Endodermal cell (in vitro differentiated cells): ENCODE data around the gene TOMM34. TPM values are rescaled to one million over a fixed set of nuclear protein-coding genes. Genes with fewer than 3 reads are reported as not detected.

ENCODE experiments used
- DNase-seq: peaks from one replicate; pipeline ENCODE4 v3.0.0-alpha.2; 2017
- H3K27ac ChIP-seq: 2 replicates; pipeline ENCODE4 v1.5.1; 2013; ENCODE audit warnings: mild to moderate bottlenecking, low read depth, low read length, moderate library complexity
- H3K27me3 ChIP-seq: 2 replicates; pipeline ENCODE4 v1.6.1; 2013; ENCODE audit warnings: mild to moderate bottlenecking, low read length, moderate library complexity; ENCODE audit not compliant: insufficient read depth, control insufficient read depth, poor library complexity, severe bottlenecking
- H3K36me3 ChIP-seq: 2 replicates; pipeline ENCODE4 v1.7.0; 2013; ENCODE audit warnings: mild to moderate bottlenecking, low read length, moderate library complexity; ENCODE audit not compliant: control insufficient read depth, insufficient read depth
- H3K4me1 ChIP-seq: one replicate; pipeline ENCODE4 v1.7.0; 2013; ENCODE audit warnings: low read length; ENCODE audit not compliant: control insufficient read depth, insufficient read depth
- H3K4me3 ChIP-seq: 2 replicates; pipeline ENCODE4 v1.5.1; 2013; ENCODE audit warnings: mild to moderate bottlenecking, low read length, moderate library complexity
- H3K9ac ChIP-seq: 2 replicates; pipeline ENCODE4 v1.6.1; 2013; ENCODE audit warnings: mild to moderate bottlenecking, low read length, moderate library complexity; ENCODE audit not compliant: poor library complexity, severe bottlenecking; ENCODE audit errors: extremely low read depth
- H3K9me3 ChIP-seq: 2 replicates; pipeline ENCODE4 v1.6.1; 2013; ENCODE audit warnings: mild to moderate bottlenecking, low read length, moderate library complexity; ENCODE audit not compliant: control insufficient read depth
- H3K27ac Mint-ChIP-seq: 2 replicates; pipeline ENCODE4 v1.8.0; 2020; ENCODE audit warnings: mixed read lengths
- H3K27me3 Mint-ChIP-seq: 2 replicates; pipeline ENCODE4 v1.8.0; 2021; ENCODE audit warnings: mild to moderate bottlenecking, mixed read lengths; ENCODE audit not compliant: insufficient read depth
- H3K36me3 Mint-ChIP-seq: 2 replicates; pipeline ENCODE4 v1.8.0; 2020; ENCODE audit warnings: low read depth, mixed read lengths
- H3K4me1 Mint-ChIP-seq: 2 replicates; pipeline ENCODE4 v1.8.0; 2020; ENCODE audit warnings: mixed read lengths
- H3K4me3 Mint-ChIP-seq: 2 replicates; pipeline ENCODE4 v1.8.0; 2020; ENCODE audit warnings: mild to moderate bottlenecking, moderate library complexity, mixed read lengths
- H3K9me3 Mint-ChIP-seq: 2 replicates; pipeline ENCODE4 v1.8.0; 2020; ENCODE audit warnings: mild to moderate bottlenecking, mixed read lengths
- WGBS, 2 experiments: methylation state at CpG; one replicate each; pipeline versions ENCODE4 v1.1.5 to v1.1.7; 2013; ENCODE audit warnings: missing lambda C conversion rate in 2 of 2, mixed read lengths in 1 of 2; ENCODE audit not compliant: insufficient coverage in 1 of 2, insufficient read length in 1 of 2; 5-methylcytosine and 5-hydroxymethylcytosine counted together
- total RNA-seq, 2 donors: library from RNA; stranded (reverse); fragmentation: NEBNext Ultra II Directional in 1 of 2; extraction: Animal tissue kit (Norgen Biotek cat#: 25700) in 1 of 2; gene quantifications; 2 replicates in 1 of 2; 3 replicates in 1 of 2; pipeline ENCODE4 v1.2.1, GENCODE V29; 2021
- TF ChIP-seq, protein P1 (sequence below): fragments of 200-600 bp; sonication (generic); conservative IDR thresholded peaks from 2 replicates; pipeline ENCODE4 v1.5.0; 2021; ENCODE audit warnings: antibody characterized with exemption, mild to moderate bottlenecking

The TOMM34 gene
- total RNA-seq, 2 donors from 2014 or later, result 43.6 to 43.9 TPM

GRCh38 chr20:44990425-44990824, 30.2 kb upstream of the TOMM34 start:
- Histone ChIP-seq H3K36me3 (peaks cover 38% of the 10 kb centered on the region), H3K27me3 (no peaks in the 10 kb centered on the region), H3K4me1 (no peaks in the 10 kb centered on the region), H3K9me3 (no peaks in the 10 kb centered on the region), H3K9ac (no peak overlapping the region), H3K4me3 (no peak overlapping the region), H3K27ac (no peak overlapping the region)
- TF ChIP-seq, protein P1, sequence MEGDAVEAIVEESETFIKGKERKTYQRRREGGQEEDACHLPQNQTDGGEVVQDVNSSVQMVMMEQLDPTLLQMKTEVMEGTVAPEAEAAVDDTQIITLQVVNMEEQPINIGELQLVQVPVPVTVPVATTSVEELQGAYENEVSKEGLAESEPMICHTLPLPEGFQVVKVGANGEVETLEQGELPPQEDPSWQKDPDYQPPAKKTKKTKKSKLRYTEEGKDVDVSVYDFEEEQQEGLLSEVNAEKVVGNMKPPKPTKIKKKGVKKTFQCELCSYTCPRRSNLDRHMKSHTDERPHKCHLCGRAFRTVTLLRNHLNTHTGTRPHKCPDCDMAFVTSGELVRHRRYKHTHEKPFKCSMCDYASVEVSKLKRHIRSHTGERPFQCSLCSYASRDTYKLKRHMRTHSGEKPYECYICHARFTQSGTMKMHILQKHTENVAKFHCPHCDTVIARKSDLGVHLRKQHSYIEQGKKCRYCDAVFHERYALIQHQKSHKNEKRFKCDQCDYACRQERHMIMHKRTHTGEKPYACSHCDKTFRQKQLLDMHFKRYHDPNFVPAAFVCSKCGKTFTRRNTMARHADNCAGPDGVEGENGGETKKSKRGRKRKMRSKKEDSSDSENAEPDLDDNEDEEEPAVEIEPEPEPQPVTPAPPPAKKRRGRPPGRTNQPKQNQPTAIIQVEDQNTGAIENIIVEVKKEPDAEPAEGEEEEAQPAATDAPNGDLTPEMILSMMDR, result no peak
- Mint-ChIP-seq H3K36me3 (peaks cover 28% of the 10 kb centered on the region), H3K27ac (peak overlapping the region; percentile 71), H3K4me1 (no peaks in the 10 kb centered on the region), H3K27me3 (no peaks in the 10 kb centered on the region), H3K4me3 (no peak overlapping the region), H3K9me3 (no peaks in the 10 kb centered on the region)
- 75% methylated on average over 3 of the region's 3 CpGs; no CpG with 5 or more reads in 1 of the 2 experiments for WGBS, 2 experiments
- no peak for DNase-seq

- TF ChIP-seq, protein P1, result no peak
- Mint-ChIP-seq H3K36me3 (peaks cover 28% of the 10 kb centered on the region), H3K27me3 (no peaks in the 10 kb centered on the region), H3K27ac (no peak overlapping the region), H3K4me1 (no peaks in the 10 kb centered on the region), H3K9me3 (no peaks in the 10 kb centered on the region), H3K4me3 (no peak overlapping the region)
- WGBS, 2 experiments, result 97% methylated on average over 1 of the region's 1 CpG; no CpG with 5 or more reads in 1 of the 2 experiments
- peaks cover 47% of the 10 kb centered on the region for H3K36me3 ChIP-seq
- no peak overlapping the region for H3K27ac ChIP-seq
- no peaks in the 10 kb centered on the region for H3K9me3 ChIP-seq
- no peaks in the 10 kb centered on the region for H3K27me3 ChIP-seq
- DNase-seq, result no peak
- H3K4me3 ChIP-seq, result no peak overlapping the region
- no peaks in the 10 kb centered on the region for H3K4me1 ChIP-seq
- H3K9ac ChIP-seq, result no peak overlapping the region
These were observed 28.5 kb upstream of the TOMM34 start for GRCh38 chr20:44988631-44989171.

- peaks cover 83% of the 10 kb centered on the region for H3K36me3 ChIP-seq
- WGBS, 2 experiments, result 96 to 100% methylated on average over 6 to 7 of the region's 7 CpGs
- no peaks in the 10 kb centered on the region for H3K27me3 ChIP-seq
- no peak overlapping the region for H3K27ac Mint-ChIP-seq
- H3K27me3 Mint-ChIP-seq, result no peaks in the 10 kb centered on the region
- no peaks in the 10 kb centered on the region for H3K4me1 ChIP-seq
- H3K4me3 ChIP-seq, result no peak overlapping the region
- H3K4me1 Mint-ChIP-seq, result no peaks in the 10 kb centered on the region
- H3K9me3 Mint-ChIP-seq, result no peaks in the 10 kb centered on the region
- TF ChIP-seq, protein P1, result no peak
- no peak overlapping the region for H3K9ac ChIP-seq
- H3K27ac ChIP-seq, result no peak overlapping the region
- H3K36me3 Mint-ChIP-seq, result peaks cover 46% of the 10 kb centered on the region
- DNase-seq, result no peak
- no peak overlapping the region for H3K4me3 Mint-ChIP-seq
- no peaks in the 10 kb centered on the region for H3K9me3 ChIP-seq
These were observed 23.0 kb upstream of the TOMM34 start for GRCh38 chr20:44983093-44983674.
